Activated CD8-positive, alpha-beta T cell treated with anti-CD3 and anti-CD28 coated beads, Interleukin-2, amount 10 ng/mL, durations not matched to agents 7 days and 5 days (primary cell): ENCODE results near the gene GGA3. TPM values are rescaled to one million over a fixed set of nuclear protein-coding genes. Genes with fewer than 3 reads are reported as not detected.

Experiments used
- ATAC-seq: fragments of 150-1000 bp; cut with Tn5 transposase; one replicate; pipeline ENCODE4 v1.10.0; 2021; ENCODE audit warnings: moderate library complexity
- CTCF ChIA-PET: fragments of 350-600 bp; sonication (Branson Sonifier 250); formaldehyde crosslinking; loops from one replicate; lab custom pipeline; 2021; ENCODE audit warnings: antibody characterized with exemption; lab: Charles Lee
- POLR2A ChIA-PET: fragments of 350-600 bp; sonication (Branson Sonifier 250); formaldehyde crosslinking; loops from one replicate; lab custom pipeline; 2021; ENCODE audit warnings: antibody characterized with exemption; lab: Charles Lee
- DNase-seq: peaks from one replicate; pipeline ENCODE4 v3.0.0-alpha.2; 2020
- H3K27ac Mint-ChIP-seq: one replicate; pipeline ENCODE4 v1.8.0; 2021; ENCODE audit warnings: mild to moderate bottlenecking, mixed read lengths
- H3K27me3 Mint-ChIP-seq: one replicate; pipeline ENCODE4 v1.8.0; 2021; ENCODE audit warnings: low read depth, mixed read lengths
- H3K36me3 Mint-ChIP-seq: one replicate; pipeline ENCODE4 v1.8.0; 2021; ENCODE audit warnings: low read depth, mixed read lengths
- H3K4me1 Mint-ChIP-seq: one replicate; pipeline ENCODE4 v1.8.0; 2021; ENCODE audit warnings: low read depth, mixed read lengths
- H3K4me3 Mint-ChIP-seq: one replicate; pipeline ENCODE4 v1.8.0; 2021; ENCODE audit warnings: mild to moderate bottlenecking, mixed read lengths
- H3K9me3 Mint-ChIP-seq: one replicate; pipeline ENCODE4 v1.8.0; 2022; ENCODE audit warnings: mixed read lengths; ENCODE audit not compliant: insufficient read depth
- total RNA-seq, 2 experiments: library from RNA; stranded (reverse); gene quantifications; one replicate each; pipeline ENCODE4 v1.2.3, GENCODE V29; 2021

The GGA3 gene
- total RNA-seq, 2 experiments from 2014 or later: 65.7 to 75.4 TPM

- CTCF ChIA-PET: interaction anchor here (0.8 to 5.7 kb wide), 7 partner anchors 10 to 157 kb away, joined by 3 to 56 read pairs (median 3); partner anchors contain the start of gene MIF4GD
- no peak for ATAC-seq
Observed at GRCh38 chr17:75238020-75238580, 23.3 kb downstream of the GGA3 start.

DNA sequence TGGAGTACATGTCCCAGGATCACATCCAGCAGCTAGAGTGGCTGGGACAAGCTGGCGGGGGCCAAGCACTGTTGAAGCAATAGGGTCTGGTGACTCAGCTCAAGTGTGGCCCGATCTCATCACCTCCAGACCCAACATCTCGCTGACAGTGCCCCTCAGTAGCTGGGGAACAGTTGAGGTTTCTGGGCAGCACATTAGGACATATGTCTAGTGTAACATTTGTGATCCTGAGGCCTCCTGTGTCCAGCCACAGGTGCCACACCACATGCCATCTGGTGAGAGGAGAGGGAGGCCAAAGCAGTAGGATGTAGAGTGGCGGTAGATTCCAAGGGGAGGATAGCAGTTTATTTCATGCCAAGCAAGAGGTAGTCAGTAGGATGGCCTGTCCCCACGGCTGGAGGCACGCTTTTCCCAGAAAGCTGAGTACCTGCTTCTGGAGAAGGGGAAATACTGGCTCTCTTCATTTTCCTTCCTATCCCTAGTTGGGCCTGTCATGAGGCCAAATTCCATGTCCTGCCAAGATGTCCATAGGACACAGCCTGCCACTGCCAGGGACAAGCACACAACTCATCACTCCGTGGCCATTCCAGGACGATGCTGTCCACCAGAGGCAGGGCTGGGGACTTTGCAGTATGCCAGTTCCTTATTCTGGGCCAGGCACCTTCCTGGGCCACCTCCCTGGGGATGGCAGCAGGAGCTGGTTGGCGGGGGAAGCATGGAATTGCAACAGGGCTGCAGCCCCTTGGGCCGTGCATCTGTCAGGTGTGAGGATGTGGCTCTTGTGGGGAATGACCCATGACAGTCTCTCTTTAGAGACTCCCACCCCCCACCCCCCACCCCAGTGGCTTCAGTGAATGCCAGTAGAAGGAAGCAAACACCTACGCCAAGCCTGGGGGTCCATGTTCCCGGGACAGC is 24.0 kb downstream of the GGA3 start:
- DNase-seq: no peak
- ATAC-seq: no peak
- CTCF ChIA-PET: interaction anchor here (0.8 to 5.7 kb wide), 8 partner anchors 9 to 175 kb away, joined by 3 to 56 read pairs (median 4); no protein-coding TSS in a partner anchor
- Mint-ChIP-seq H3K4me3 (no peak overlapping the region), H3K4me1 (peaks cover 10% of the 10 kb centered on the region), H3K36me3 (peaks cover 65% of the 10 kb centered on the region), H3K27ac (peak overlapping the region; percentile 34), H3K9me3 (no peaks in the 10 kb centered on the region), H3K27me3 (no peaks in the 10 kb centered on the region)
- POLR2A ChIA-PET: interaction anchor here (0.5 to 1.2 kb wide), 3 partner anchors 10 to 34 kb away, joined by 3 read pairs; no protein-coding TSS in a partner anchor

More at GRCh38 chr17:75238020-75238580, 23.3 kb downstream of the GGA3 start:
- H3K9me3 Mint-ChIP-seq: no peaks in the 10 kb centered on the region
- no peak overlapping the region for H3K4me3 Mint-ChIP-seq
- peak overlapping the region; percentile 34 for H3K27ac Mint-ChIP-seq
- H3K36me3 Mint-ChIP-seq: peaks cover 64% of the 10 kb centered on the region
- POLR2A ChIA-PET: interaction anchor here (1.2 to 3.0 kb wide), 2 partner anchors 24 to 35 kb away, joined by 3 to 14 read pairs; partner anchors contain the start of genes GGA3 and MRPS7
- no peak for DNase-seq
- H3K4me1 Mint-ChIP-seq: peaks cover 17% of the 10 kb centered on the region
- H3K27me3 Mint-ChIP-seq: no peaks in the 10 kb centered on the region

DNA sequence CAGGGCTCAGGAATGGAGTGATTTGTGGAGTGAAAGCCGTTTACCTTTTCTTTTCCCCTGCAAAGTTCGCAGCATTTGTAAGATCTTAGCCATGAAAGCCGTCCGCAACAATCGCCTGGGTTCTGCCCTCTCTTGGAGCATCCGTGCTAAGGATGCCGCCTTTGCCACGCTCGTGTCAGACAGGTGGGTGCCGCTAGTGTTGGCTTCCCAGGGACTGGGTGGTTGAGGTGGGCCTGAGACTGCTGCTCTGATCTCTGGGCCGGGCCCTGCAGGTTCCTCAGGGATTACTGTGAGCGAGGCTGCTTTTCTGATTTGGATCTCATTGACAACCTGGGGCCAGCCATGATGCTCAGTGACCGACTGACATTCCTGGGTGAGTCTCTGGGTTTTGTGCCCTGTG is 28.6 kb downstream of the GGA3 start:
- CTCF ChIA-PET: no interaction called here
- no peaks in the 10 kb centered on the region for H3K9me3 Mint-ChIP-seq
- ATAC-seq: no peak
- H3K36me3 Mint-ChIP-seq: peaks cover 61% of the 10 kb centered on the region
- H3K27ac Mint-ChIP-seq: no peak overlapping the region
- POLR2A ChIA-PET: no interaction called here
- H3K4me1 Mint-ChIP-seq: no peaks in the 10 kb centered on the region
- no peak overlapping the region for H3K4me3 Mint-ChIP-seq
- no peaks in the 10 kb centered on the region for H3K27me3 Mint-ChIP-seq
- DNase-seq: no peak

GRCh38 chr17:75231741-75232464 is 29.5 kb downstream of the GGA3 start:
- DNase-seq: no peak
- CTCF ChIA-PET: interaction anchor here (1.1 kb wide), 1 partner anchor 8 kb away, joined by 3 read pairs; no protein-coding TSS in a partner anchor
- Mint-ChIP-seq H3K27ac (no peak overlapping the region), H3K4me3 (no peak overlapping the region), H3K36me3 (peaks cover 59% of the 10 kb centered on the region), H3K9me3 (no peaks in the 10 kb centered on the region), H3K4me1 (no peaks in the 10 kb centered on the region), H3K27me3 (no peaks in the 10 kb centered on the region)
- POLR2A ChIA-PET: interaction anchor here (0.6 kb wide), 1 partner anchor 530 kb away, joined by 3 read pairs; no protein-coding TSS in a partner anchor
- ATAC-seq: no peak

GRCh38 chr17:75231071-75231470 is 30.3 kb downstream of the GGA3 start:
- no peaks in the 10 kb centered on the region for H3K9me3 Mint-ChIP-seq

GRCh38 chr17:75228847-75229246 is 32.6 kb downstream of the GGA3 start:
- no peaks in the 10 kb centered on the region for H3K9me3 Mint-ChIP-seq
- DNase-seq: no peak
- CTCF ChIA-PET: interaction anchor here (1.0 to 1.9 kb wide), 4 partner anchors 9 to 115 kb away, joined by 3 to 10 read pairs (median 4); partner anchors contain the start of gene MIF4GD
- ATAC-seq: no peak
- H3K36me3 Mint-ChIP-seq: peaks cover 58% of the 10 kb centered on the region
- H3K4me3 Mint-ChIP-seq: no peak overlapping the region
- H3K27ac Mint-ChIP-seq: no peak overlapping the region
- no peaks in the 10 kb centered on the region for H3K4me1 Mint-ChIP-seq
- H3K27me3 Mint-ChIP-seq: no peaks in the 10 kb centered on the region
- POLR2A ChIA-PET: interaction anchor here (1.0 kb wide), 1 partner anchor 9 kb away, joined by 4 read pairs; no protein-coding TSS in a partner anchor

More at GRCh38 chr17:75231071-75231470, 30.3 kb downstream of the GGA3 start:
- CTCF ChIA-PET: interaction anchor here (1.1 to 1.8 kb wide), 3 partner anchors 9 to 117 kb away, joined by 3 to 6 read pairs (median 5); no protein-coding TSS in a partner anchor
- Mint-ChIP-seq H3K4me1 (no peaks in the 10 kb centered on the region), H3K36me3 (peaks cover 58% of the 10 kb centered on the region), H3K27ac (no peak overlapping the region), H3K27me3 (no peaks in the 10 kb centered on the region), H3K4me3 (no peak overlapping the region)
- DNase-seq: no peak
- no peak for ATAC-seq
- POLR2A ChIA-PET: interaction anchor here (1.5 kb wide), 1 partner anchor 29 kb away, joined by 7 read pairs; no protein-coding TSS in a partner anchor

DNA sequence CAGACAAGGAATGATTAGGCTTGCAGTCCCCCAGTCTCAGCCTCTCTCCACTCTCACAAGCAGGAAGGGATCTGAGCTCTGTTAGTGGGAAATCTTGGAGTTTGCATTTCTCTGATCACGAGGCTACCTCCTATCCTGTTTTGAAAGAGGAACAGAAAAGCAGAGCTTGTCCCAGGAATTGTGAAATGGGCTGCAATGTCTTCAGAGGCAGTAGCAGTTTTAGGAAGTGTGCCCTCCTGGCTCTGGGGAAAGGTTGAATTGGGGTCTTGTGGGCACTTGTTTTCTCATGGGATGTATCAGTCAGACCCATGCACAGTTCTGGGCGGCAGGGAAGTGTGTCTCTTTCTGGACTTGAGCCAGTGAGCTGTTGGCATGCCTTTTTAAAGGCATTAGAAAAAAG is 33.1 kb downstream of the GGA3 start:
- no peak overlapping the region for H3K27ac Mint-ChIP-seq
- ChIA-PET POLR2A (no interaction called here), CTCF (interaction anchor here (1.0 to 1.3 kb wide), 3 partner anchors 10 to 114 kb away, joined by 3 to 4 read pairs (median 3); partner anchors contain the start of gene MIF4GD)
- no peaks in the 10 kb centered on the region for H3K4me1 Mint-ChIP-seq
- peaks cover 58% of the 10 kb centered on the region for H3K36me3 Mint-ChIP-seq
- ATAC-seq (no peak), DNase-seq (no peak)
- H3K27me3 Mint-ChIP-seq: no peaks in the 10 kb centered on the region
- no peaks in the 10 kb centered on the region for H3K9me3 Mint-ChIP-seq
- H3K4me3 Mint-ChIP-seq: no peak overlapping the region

DNA sequence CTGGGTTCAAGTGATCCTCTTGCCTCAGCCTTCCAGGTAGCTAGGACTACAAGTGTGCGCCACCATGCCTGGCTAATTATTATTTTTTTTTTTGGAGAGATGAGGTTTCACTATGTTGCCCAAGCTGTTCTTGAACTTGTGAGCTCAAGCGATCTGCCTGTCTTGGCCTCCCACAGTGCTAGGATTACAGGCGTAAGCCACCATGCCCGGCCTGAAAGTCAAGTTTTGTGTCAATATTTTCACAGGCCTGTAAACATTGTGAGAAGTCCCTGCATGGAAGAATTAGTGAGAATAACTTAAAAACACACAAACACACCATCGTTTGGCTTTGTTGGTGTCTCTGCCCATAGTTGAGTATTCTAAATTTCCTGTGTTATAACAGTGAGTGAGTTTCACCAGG is 33.7 kb downstream of the GGA3 start:
- ChIA-PET CTCF (interaction anchor here (1.3 kb wide), 1 partner anchor 10 kb away, joined by 3 read pairs; no protein-coding TSS in a partner anchor), POLR2A (interaction anchor here (0.6 kb wide), 1 partner anchor 9 kb away, joined by 3 read pairs; no protein-coding TSS in a partner anchor)
- DNase-seq (no peak), ATAC-seq (no peak)
- Mint-ChIP-seq H3K4me3 (no peak overlapping the region), H3K27ac (no peak overlapping the region), H3K27me3 (no peaks in the 10 kb centered on the region), H3K36me3 (peaks cover 57% of the 10 kb centered on the region), H3K4me1 (no peaks in the 10 kb centered on the region), H3K9me3 (no peaks in the 10 kb centered on the region)

DNA sequence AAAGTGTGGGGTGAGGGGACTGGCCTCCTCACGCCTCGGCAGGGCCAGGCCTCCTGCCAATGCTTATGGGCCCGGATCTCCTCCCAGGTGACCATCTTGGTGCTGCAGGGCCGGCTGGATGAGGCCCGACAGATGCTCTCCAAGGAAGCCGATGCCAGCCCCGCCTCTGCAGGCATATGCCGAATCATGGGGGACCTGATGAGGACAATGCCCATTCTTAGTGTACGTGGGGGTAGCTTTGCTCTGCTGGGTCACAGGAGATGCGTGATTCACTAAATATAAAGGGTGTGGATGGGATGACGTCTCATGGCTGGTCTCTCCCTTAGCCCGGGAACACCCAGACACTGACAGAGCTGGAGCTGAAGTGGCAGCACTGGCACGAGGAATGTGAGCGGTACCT is 36.4 kb downstream of the GGA3 start:
- Mint-ChIP-seq H3K27me3 (no peaks in the 10 kb centered on the region), H3K9me3 (no peaks in the 10 kb centered on the region), H3K4me1 (no peaks in the 10 kb centered on the region), H3K36me3 (peaks cover 50% of the 10 kb centered on the region), H3K27ac (no peak overlapping the region), H3K4me3 (no peak overlapping the region)
- no peak for DNase-seq
- CTCF ChIA-PET: interaction anchor here (1.4 to 1.7 kb wide), 3 partner anchors 15 to 111 kb away, joined by 3 to 5 read pairs (median 3); no protein-coding TSS in a partner anchor
- ATAC-seq: no peak
- POLR2A ChIA-PET: no interaction called here

GRCh38 chr17:75219815-75220214 is 41.6 kb downstream of the GGA3 start:
- H3K27me3 Mint-ChIP-seq: no peaks in the 10 kb centered on the region
- H3K4me1 Mint-ChIP-seq: no peaks in the 10 kb centered on the region
- no peak for ATAC-seq
- H3K9me3 Mint-ChIP-seq: no peaks in the 10 kb centered on the region
- ChIA-PET POLR2A (interaction anchor here (1.3 kb wide), 1 partner anchor 9 kb away, joined by 4 read pairs; no protein-coding TSS in a partner anchor), CTCF (interaction anchor here (1.0 to 1.1 kb wide), 2 partner anchors 20 to 159 kb away, joined by 3 to 4 read pairs; no protein-coding TSS in a partner anchor)
- DNase-seq: no peak
- H3K36me3 Mint-ChIP-seq: peaks cover 48% of the 10 kb centered on the region
- no peak overlapping the region for H3K4me3 Mint-ChIP-seq
- peak overlapping the region; percentile 67 for H3K27ac Mint-ChIP-seq
